GM12878 (cell line): ENCODE results near the gene ZKSCAN1.
"Not testable (repeated sequence)": the region's sequence is repeated elsewhere in the genome, so short reads cannot be mapped to it uniquely, and the experiment has no call there.

Experiments used
- ATF3 ChIP-seq: IDR thresholded peaks from 2 replicates; pipeline ENCODE4 v1.6.1; 2011; ENCODE audit warnings: low read depth, mild to moderate bottlenecking, low read length, moderate library complexity, borderline replicate concordance; ENCODE audit errors: extremely low read depth
- CHD1 ChIP-seq: IDR thresholded peaks from 2 replicates; pipeline ENCODE4 v1.6.1; 2012; ENCODE audit warnings: low read depth, low read length, improper control_type of control experiment
- CHD4 ChIP-seq: fragments of 200-600 bp; sonication (generic); IDR thresholded peaks from 2 replicates; pipeline ENCODE4 v1.6.1; 2016; ENCODE audit warnings: mild to moderate bottlenecking
- CREM ChIP-seq: IDR thresholded peaks from 2 replicates; pipeline ENCODE4 v1.6.1; 2014; ENCODE audit warnings: antibody characterized with exemption, low read depth
- ELK1 ChIP-seq: IDR thresholded peaks from 2 replicates; pipeline ENCODE4 v1.6.1; 2012; ENCODE audit warnings: low read depth, low read length, improper control_type of control experiment
- HDAC6 ChIP-seq: fragments of 200-600 bp; sonication (generic); IDR thresholded peaks from one replicate; pipeline ENCODE4 v1.8.0; 2017; ENCODE audit warnings: antibody characterized with exemption; ENCODE audit not compliant: unreplicated experiment
- HSF1 ChIP-seq: fragments of 150-350 bp; IDR thresholded peaks from 2 replicates; pipeline ENCODE4 v1.6.1; 2014; ENCODE audit warnings: mild to moderate bottlenecking, low read depth, low read length
- POLR2A ChIP-seq: IDR thresholded peaks from 2 replicates; pipeline ENCODE4 v1.6.1; 2011; ENCODE audit warnings: low read depth, mild to moderate bottlenecking, low read length
- RELA ChIP-seq: fragments of 450-650 bp; IDR thresholded peaks from 2 replicates; pipeline ENCODE4 v1.8.0; 2014; ENCODE audit warnings: borderline replicate concordance; ENCODE audit not compliant: partially characterized antibody
- SUZ12 ChIP-seq: fragments of 200-600 bp; sonication (generic); IDR thresholded peaks from one replicate; pipeline ENCODE4 v1.6.1; 2018; ENCODE audit warnings: antibody characterized with exemption, mild to moderate bottlenecking; ENCODE audit not compliant: unreplicated experiment
- TF ChIP-seq, protein P1 (sequence below): fragments of 450-650 bp; IDR thresholded peaks from 2 replicates; pipeline ENCODE4 v1.6.1; 2018; ENCODE audit warnings: borderline replicate concordance, mild to moderate bottlenecking; ENCODE audit not compliant: partially characterized antibody
- TF ChIP-seq, protein P2 (sequence below): IDR thresholded peaks from 2 replicates; pipeline ENCODE4 v1.6.1; 2012; ENCODE audit warnings: low read length, inconsistent platforms
- TF ChIP-seq, protein P3 (sequence below): fragments of 450-650 bp; formaldehyde crosslinking; IDR thresholded peaks from 2 replicates; pipeline ENCODE4 v1.4.0; 2020; ENCODE audit warnings: mild to moderate bottlenecking, moderate library complexity

DNA sequence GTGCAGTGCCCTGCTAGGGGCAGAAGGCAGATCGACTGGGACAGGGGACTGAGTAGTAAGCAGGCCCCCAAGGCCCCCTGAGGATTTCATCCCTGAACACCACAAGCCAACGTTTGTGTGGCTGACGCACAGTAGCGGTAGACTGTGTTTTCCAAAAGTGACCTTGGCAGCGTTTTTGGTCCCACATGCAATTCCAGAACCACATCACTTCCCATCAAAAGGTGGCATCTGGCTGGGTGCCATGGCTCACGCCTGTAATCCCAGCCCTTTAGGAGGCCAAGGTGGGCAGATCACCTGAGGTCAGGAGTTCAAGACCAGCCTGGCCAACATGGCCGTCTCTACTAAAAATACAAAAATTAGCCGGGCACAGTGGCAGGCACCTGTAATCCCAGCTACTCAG is 5.4 kb upstream of the ZKSCAN1 start:
- not testable (repeated sequence) for TF ChIP-seq CHD4, ATF3, SUZ12, POLR2A, ELK1, RELA, CHD1, CREM, HSF1, HDAC6
- TF ChIP-seq, protein P1, sequence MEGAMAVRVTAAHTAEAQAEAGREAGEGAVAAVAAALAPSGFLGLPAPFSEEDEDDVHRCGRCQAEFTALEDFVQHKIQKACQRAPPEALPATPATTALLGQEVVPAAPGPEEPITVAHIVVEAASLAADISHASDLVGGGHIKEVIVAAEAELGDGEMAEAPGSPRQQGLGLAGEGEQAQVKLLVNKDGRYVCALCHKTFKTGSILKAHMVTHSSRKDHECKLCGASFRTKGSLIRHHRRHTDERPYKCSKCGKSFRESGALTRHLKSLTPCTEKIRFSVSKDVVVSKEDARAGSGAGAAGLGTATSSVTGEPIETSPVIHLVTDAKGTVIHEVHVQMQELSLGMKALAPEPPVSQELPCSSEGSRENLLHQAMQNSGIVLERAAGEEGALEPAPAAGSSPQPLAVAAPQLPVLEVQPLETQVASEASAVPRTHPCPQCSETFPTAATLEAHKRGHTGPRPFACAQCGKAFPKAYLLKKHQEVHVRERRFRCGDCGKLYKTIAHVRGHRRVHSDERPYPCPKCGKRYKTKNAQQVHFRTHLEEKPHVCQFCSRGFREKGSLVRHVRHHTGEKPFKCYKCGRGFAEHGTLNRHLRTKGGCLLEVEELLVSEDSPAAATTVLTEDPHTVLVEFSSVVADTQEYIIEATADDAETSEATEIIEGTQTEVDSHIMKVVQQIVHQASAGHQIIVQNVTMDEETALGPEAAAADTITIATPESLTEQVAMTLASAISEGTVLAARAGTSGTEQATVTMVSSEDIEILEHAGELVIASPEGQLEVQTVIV = not testable (repeated sequence)
- TF ChIP-seq, protein P2, sequence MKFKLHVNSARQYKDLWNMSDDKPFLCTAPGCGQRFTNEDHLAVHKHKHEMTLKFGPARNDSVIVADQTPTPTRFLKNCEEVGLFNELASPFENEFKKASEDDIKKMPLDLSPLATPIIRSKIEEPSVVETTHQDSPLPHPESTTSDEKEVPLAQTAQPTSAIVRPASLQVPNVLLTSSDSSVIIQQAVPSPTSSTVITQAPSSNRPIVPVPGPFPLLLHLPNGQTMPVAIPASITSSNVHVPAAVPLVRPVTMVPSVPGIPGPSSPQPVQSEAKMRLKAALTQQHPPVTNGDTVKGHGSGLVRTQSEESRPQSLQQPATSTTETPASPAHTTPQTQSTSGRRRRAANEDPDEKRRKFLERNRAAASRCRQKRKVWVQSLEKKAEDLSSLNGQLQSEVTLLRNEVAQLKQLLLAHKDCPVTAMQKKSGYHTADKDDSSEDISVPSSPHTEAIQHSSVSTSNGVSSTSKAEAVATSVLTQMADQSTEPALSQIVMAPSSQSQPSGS = not testable (repeated sequence)
- TF ChIP-seq, protein P3, sequence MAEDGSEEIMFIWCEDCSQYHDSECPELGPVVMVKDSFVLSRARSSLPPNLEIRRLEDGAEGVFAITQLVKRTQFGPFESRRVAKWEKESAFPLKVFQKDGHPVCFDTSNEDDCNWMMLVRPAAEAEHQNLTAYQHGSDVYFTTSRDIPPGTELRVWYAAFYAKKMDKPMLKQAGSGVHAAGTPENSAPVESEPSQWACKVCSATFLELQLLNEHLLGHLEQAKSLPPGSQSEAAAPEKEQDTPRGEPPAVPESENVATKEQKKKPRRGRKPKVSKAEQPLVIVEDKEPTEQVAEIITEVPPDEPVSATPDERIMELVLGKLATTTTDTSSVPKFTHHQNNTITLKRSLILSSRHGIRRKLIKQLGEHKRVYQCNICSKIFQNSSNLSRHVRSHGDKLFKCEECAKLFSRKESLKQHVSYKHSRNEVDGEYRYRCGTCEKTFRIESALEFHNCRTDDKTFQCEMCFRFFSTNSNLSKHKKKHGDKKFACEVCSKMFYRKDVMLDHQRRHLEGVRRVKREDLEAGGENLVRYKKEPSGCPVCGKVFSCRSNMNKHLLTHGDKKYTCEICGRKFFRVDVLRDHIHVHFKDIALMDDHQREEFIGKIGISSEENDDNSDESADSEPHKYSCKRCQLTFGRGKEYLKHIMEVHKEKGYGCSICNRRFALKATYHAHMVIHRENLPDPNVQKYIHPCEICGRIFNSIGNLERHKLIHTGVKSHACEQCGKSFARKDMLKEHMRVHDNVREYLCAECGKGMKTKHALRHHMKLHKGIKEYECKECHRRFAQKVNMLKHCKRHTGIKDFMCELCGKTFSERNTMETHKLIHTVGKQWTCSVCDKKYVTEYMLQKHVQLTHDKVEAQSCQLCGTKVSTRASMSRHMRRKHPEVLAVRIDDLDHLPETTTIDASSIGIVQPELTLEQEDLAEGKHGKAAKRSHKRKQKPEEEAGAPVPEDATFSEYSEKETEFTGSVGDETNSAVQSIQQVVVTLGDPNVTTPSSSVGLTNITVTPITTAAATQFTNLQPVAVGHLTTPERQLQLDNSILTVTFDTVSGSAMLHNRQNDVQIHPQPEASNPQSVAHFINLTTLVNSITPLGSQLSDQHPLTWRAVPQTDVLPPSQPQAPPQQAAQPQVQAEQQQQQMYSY (CRISPR knock-in tag) = not testable (repeated sequence)
